ENCODE results near the gene SMAGP. TPM values are rescaled to one million over a fixed set of nuclear protein-coding genes. Genes with fewer than 3 reads are reported as not detected.
"Not testable (repeated sequence)": the region's sequence is repeated elsewhere in the genome, so short reads cannot be mapped to it uniquely, and the experiment has no call there.

The SMAGP gene
- total RNA-seq, 4 donors from 2014 or later, result 3.0 to 10.5 (median 4.8) TPM

DNA sequence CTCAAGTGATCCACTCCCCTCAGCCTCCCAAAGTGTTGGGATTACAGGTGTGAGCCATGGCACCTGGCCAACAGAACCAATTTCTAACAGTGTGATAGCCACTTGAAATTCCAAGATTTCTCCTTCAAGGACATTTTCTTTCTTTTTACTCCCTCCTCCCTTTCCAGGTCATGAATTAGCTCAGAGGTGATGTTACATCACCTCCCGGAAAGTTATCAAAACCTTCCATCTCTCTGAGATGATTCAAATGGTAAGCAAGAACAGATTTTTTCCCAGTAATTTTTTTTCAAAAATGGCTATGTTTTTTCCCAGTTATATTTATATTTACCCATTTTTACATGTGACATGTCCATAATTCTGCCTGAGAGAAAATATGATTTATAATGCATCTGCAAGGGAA is 15.6 kb upstream of the SMAGP start:
- TF ChIP-seq CTCF (IDR thresholded peaks at IDR 0.05), result no peak
- no peak for TF ChIP-seq POLR2A (IDR thresholded peaks at IDR 0.05)
- no peak overlapping the region for H3K27ac ChIP-seq
- intact Hi-C loops (cut with DNase I), result no loop called here
- H3K4me3 ChIP-seq (replicated peaks in 1 of 3), result no peak overlapping the region
- no peaks in the 10 kb centered on the region for H3K4me1 ChIP-seq
- 57 to 68% methylated on average over 1 of the region's 1 CpG for WGBS, 2 donors
- no peaks in the 10 kb centered on the region for H3K36me3 ChIP-seq
- peak; percentile 10 to 11 for DNase-seq
- H3K9me3 ChIP-seq, result no peaks in the 10 kb centered on the region
- H3K27me3 ChIP-seq, result no peaks in the 10 kb centered on the region

DNA sequence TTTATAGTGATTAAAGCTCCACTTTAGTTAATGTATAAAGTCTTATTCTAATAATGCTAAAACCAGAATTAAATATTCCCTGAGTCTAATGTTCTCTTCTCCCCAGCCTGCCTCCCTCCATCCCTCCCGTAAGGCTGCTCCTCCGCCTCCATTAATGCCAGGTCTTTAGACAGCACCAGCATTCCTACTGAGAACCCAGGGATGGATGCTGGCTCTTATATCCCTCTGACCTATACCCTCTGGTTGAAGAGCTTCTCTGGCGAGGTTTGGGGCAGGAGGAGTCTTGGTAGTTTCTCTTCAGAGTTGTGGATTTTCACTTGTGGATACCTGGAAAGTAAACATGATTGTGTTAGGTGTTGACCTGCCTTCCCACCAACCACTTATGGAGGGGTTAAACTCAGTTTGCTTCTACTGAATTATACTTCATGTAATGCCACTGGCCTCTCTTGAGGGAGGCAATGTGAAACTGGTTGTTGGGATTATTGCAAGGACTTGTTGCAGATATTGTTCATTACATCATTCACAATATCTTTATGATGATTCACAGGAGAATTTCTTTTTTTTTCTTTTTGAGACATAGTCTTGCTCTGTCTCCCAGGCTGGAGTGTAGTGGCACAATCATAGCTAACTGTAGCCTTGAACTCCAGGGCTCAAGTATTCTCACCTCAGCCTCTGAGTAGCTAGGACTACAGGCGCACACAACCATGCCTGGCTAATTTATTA is 11.1 kb upstream of the SMAGP start:
- Histone ChIP-seq H3K36me3 (no peaks in the 10 kb centered on the region), H3K27me3 (no peaks in the 10 kb centered on the region), H3K27ac (no peak overlapping the region), H3K4me1 (no peaks in the 10 kb centered on the region), H3K9me3 (no peaks in the 10 kb centered on the region), H3K4me3 (replicated peaks in 1 of 3) (no peak overlapping the region)
- DNase-seq, result no peak
- intact Hi-C loops (cut with DNase I), result no loop called here
- no peak for TF ChIP-seq CTCF (IDR thresholded peaks at IDR 0.05)
- TF ChIP-seq POLR2A (IDR thresholded peaks at IDR 0.05), result no peak
- 92 to 94% methylated on average over 4 of the region's 4 CpGs for WGBS, 2 donors

- no peaks in the 10 kb centered on the region for H3K9me3 ChIP-seq
- intact Hi-C loops (cut with DNase I), result no loop called here
- H3K27ac ChIP-seq, result no peak overlapping the region
- WGBS, 2 donors, result 82 to 100% methylated on average over 1 of the region's 1 CpG
- H3K4me1 ChIP-seq, result peaks cover 4 to 7% of the 10 kb centered on the region in 2 donors
- TF ChIP-seq POLR2A (IDR thresholded peaks at IDR 0.05), result no peak
- no peak for TF ChIP-seq CTCF (IDR thresholded peaks at IDR 0.05)
- H3K36me3 ChIP-seq, result no peaks in the 10 kb centered on the region
- no peak for DNase-seq
- no peak overlapping the region for H3K4me3 ChIP-seq (replicated peaks in 1 of 3)
- no peaks in the 10 kb centered on the region for H3K27me3 ChIP-seq
Observed at GRCh38 chr12:51275088-51275487, 4.9 kb upstream of the SMAGP start.

DNA sequence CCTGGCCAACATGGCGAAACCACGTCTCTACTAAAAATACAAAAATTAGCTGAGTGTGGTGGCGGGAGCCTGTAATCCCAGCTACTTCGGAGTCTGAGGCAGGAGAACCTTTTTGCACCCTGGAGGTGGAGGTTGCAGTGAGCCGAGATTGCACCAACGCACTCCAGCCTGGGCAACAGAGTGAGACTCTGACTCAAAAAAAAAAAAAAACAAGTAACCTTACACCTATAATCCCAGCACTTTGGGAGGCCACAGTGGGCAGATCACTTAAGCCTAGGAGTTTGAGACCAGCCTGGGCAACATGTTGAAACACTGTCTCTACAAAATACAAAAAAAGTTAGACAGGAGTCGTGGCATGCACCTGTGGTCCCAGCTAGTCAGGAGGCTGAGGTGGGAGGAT is 2.6 kb upstream of the SMAGP start:
- H3K27me3 ChIP-seq; intact Hi-C loops (cut with DNase I); H3K4me1 ChIP-seq; H3K27ac ChIP-seq; DNase-seq; H3K9me3 ChIP-seq; H3K36me3 ChIP-seq; H3K4me3 ChIP-seq (replicated peaks in 1 of 3): not testable (repeated sequence)
- 89 to 94% methylated on average over 7 of the region's 7 CpGs for WGBS, 2 donors

DNA sequence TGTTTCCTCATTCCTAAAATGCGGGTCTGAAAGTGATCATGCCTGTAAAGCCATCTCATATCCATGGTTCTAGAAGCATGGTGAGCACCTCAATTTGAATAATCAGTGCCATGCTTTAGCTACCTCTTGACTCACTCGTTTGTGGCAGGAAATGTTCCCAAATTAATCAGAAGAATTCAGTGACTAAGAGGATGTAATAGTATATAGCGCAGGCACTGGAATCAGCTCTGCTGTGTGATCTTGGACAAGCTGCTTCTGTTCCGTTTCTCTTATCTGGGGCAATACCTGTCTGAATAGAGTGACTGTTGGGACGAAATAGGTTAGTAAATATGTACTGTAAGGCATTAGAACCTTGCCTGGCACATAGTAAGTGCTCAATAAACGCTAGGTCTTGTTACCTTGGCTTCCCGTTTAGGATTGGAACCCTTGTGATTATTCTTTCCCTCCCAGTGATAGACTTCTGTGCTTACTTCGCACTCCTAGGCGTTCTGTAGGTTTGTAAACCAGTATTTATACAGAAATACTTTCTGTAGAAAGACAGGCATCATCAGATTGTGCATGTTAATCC is 820 bp upstream of the SMAGP start:
- H3K4me1 ChIP-seq, result peaks cover 9% of the 10 kb centered on the region in 2 donors
- no peak for DNase-seq
- intact Hi-C loops (cut with DNase I), result no loop called here
- peak overlapping the region in 1 of 3 donors; percentile 63 for H3K4me3 ChIP-seq (replicated peaks in 1 of 3)
- no peak for TF ChIP-seq CTCF (IDR thresholded peaks at IDR 0.05)
- TF ChIP-seq POLR2A (IDR thresholded peaks at IDR 0.05), result no peak
- H3K27me3 ChIP-seq, result no peaks in the 10 kb centered on the region
- H3K36me3 ChIP-seq, result no peaks in the 10 kb centered on the region
- peak overlapping the region in 2 of 3 donors; percentile 61 to 73 for H3K27ac ChIP-seq
- WGBS, 2 donors, result 60 to 65% methylated on average over 9 of the region's 9 CpGs
- no peaks in the 10 kb centered on the region for H3K9me3 ChIP-seq

Data from thyroid gland (tissue), 4 donors.